IMR-90 (cell line): ENCODE data around the gene CPA4. TPM values are rescaled to one million over a fixed set of nuclear protein-coding genes. Genes with fewer than 3 reads are reported as not detected.

Experiments used
- ATAC-seq: fragments of 200-7000 bp; cut with Tn5 transposase; 2 replicates; pipeline ENCODE4 v1.9.1; 2020; ENCODE audit warnings: low read depth, mild to moderate bottlenecking, moderate library complexity
- BruUV-seq: library from RNA; stranded (reverse); fragments of 400-500 nt; replicated peaks from 2 replicates; lab custom pipeline; 2021; lab: Mats Ljungman, UMichigan
- CTCF ChIA-PET: fragments of 300-600 bp; formaldehyde crosslinking; extraction: SDS; loops from one replicate; lab custom pipeline; 2021; ENCODE audit warnings: antibody characterized with exemption; lab: Yijun Ruan, JAX
- POLR2A ChIA-PET: fragments of 300-600 bp; sonication (Branson Sonifier 250); formaldehyde crosslinking; loops from one replicate; lab custom pipeline; 2022; ENCODE audit warnings: antibody characterized with exemption; ENCODE audit not compliant: unreplicated experiment; lab: Charles Lee
- DNase-seq: peaks from one replicate; pipeline ENCODE4 v3.0.0; 2013
- H2AFZ ChIP-seq: replicated peaks from 2 replicates; pipeline ENCODE3; 2013; ENCODE audit warnings: low read length, mild to moderate bottlenecking; ENCODE audit not compliant: poor library complexity
- H2AK5ac ChIP-seq: 2 replicates; pipeline ENCODE4 v1.6.1; 2013; ENCODE audit warnings: low read depth, low read length, inconsistent platforms
- H2AK9ac ChIP-seq: replicated peaks from 2 replicates; pipeline ENCODE3; 2013; ENCODE audit warnings: mild to moderate bottlenecking, low read depth, low read length, moderate library complexity; ENCODE audit not compliant: poor library complexity
- H2BK120ac ChIP-seq: 2 replicates; pipeline ENCODE4 v1.6.1; 2013; ENCODE audit warnings: low read depth, low read length, inconsistent platforms
- H2BK15ac ChIP-seq: 3 replicates; pipeline ENCODE4 v1.6.1; 2013; ENCODE audit warnings: low read depth, low read length, inconsistent platforms
- H2BK20ac ChIP-seq: 2 replicates; pipeline ENCODE4 v1.6.1; 2013; ENCODE audit warnings: low read depth, mild to moderate bottlenecking, inconsistent platforms, low read length, moderate library complexity
- H2BK5ac ChIP-seq: 2 replicates; pipeline ENCODE4 v1.6.1; 2013; ENCODE audit warnings: mild to moderate bottlenecking, low read depth, low read length, inconsistent platforms; ENCODE audit not compliant: poor library complexity, severe bottlenecking
- H3K14ac ChIP-seq: replicated peaks from 2 replicates; pipeline ENCODE4 v1.6.1; 2013; ENCODE audit warnings: low read depth, low read length, inconsistent platforms
- H3K18ac ChIP-seq: 2 replicates; pipeline ENCODE4 v1.6.1; 2013; ENCODE audit warnings: low read depth, low read length, control low read depth
- H3K23ac ChIP-seq: 2 replicates; pipeline ENCODE4 v1.6.1; 2013; ENCODE audit warnings: low read depth, low read length, inconsistent platforms
- H3K27ac ChIP-seq: 2 replicates; pipeline ENCODE4 v1.5.1; 2013; ENCODE audit warnings: mild to moderate bottlenecking, control low read depth, low read length; ENCODE audit not compliant: insufficient read depth
- H3K27me3 ChIP-seq: 2 replicates; pipeline ENCODE4 v1.6.1; 2013; ENCODE audit warnings: low read length; ENCODE audit not compliant: control insufficient read depth, insufficient read depth
- H3K36me3 ChIP-seq: 2 replicates; pipeline ENCODE4 v1.6.1; 2013; ENCODE audit warnings: low read length, mixed read lengths; ENCODE audit not compliant: control insufficient read depth, insufficient read depth
- H3K4ac ChIP-seq: 2 replicates; pipeline ENCODE4 v1.6.1; 2013; ENCODE audit warnings: low read depth, low read length, inconsistent platforms
- H3K4me1 ChIP-seq: 2 replicates; pipeline ENCODE4 v1.6.1; 2013; ENCODE audit warnings: low read length, mixed read lengths; ENCODE audit not compliant: control insufficient read depth, insufficient read depth
- H3K4me2 ChIP-seq: 2 replicates; pipeline ENCODE4 v1.6.1; 2013; ENCODE audit warnings: low read depth, mild to moderate bottlenecking, control low read depth, low read length, moderate library complexity
- H3K4me3 ChIP-seq: 2 replicates; pipeline ENCODE4 v1.5.1; 2013; ENCODE audit warnings: low read depth, mild to moderate bottlenecking, control low read depth, low read length, moderate library complexity; ENCODE audit not compliant: insufficient read depth
- H3K56ac ChIP-seq: 2 replicates; pipeline ENCODE4 v1.6.1; 2013; ENCODE audit warnings: low read length, inconsistent platforms; ENCODE audit not compliant: insufficient read depth; ENCODE audit errors: extremely low read depth
- H3K79me1 ChIP-seq, 2 experiments: 2 replicates each; pipeline ENCODE4 v1.6.1; 2013; ENCODE audit warnings: low read length in 2 of 2, inconsistent platforms in 1 of 2, low read depth in 1 of 2
- H3K9ac ChIP-seq: 2 replicates; pipeline ENCODE4 v1.6.1; 2013; ENCODE audit warnings: low read depth, low read length, control low read depth
- H3K9me1 ChIP-seq: 2 replicates; pipeline ENCODE4 v1.6.1; 2013; ENCODE audit warnings: low read length, inconsistent platforms; ENCODE audit not compliant: insufficient read depth
- H3K9me3 ChIP-seq: 2 replicates; pipeline ENCODE4 v1.6.1; 2013; ENCODE audit warnings: low read length; ENCODE audit not compliant: control insufficient read depth, insufficient read depth
- H4K20me1 ChIP-seq: 2 replicates; pipeline ENCODE4 v1.6.1; 2013; ENCODE audit warnings: low read length, inconsistent platforms; ENCODE audit not compliant: insufficient read depth
- H4K5ac ChIP-seq: 2 replicates; pipeline ENCODE4 v1.6.1; 2013; ENCODE audit warnings: mild to moderate bottlenecking, low read depth, low read length, control low read depth
- H4K8ac ChIP-seq, 2 experiments: 2 replicates each; pipeline ENCODE4 v1.6.1; 2013; ENCODE audit warnings: low read depth in 2 of 2, low read length in 2 of 2, control low read depth in 1 of 2, inconsistent platforms in 1 of 2
- H4K91ac ChIP-seq: 2 replicates; pipeline ENCODE4 v1.6.1; 2013; ENCODE audit warnings: low read depth, low read length, inconsistent platforms; ENCODE audit not compliant: insufficient read depth
- BHLHE40 ChIP-seq: fragments of 150-350 bp; IDR thresholded peaks from 2 replicates; pipeline ENCODE4 v1.6.1; 2016; ENCODE audit warnings: mild to moderate bottlenecking, low read depth, low read length
- ELK1 ChIP-seq: fragments of 150-350 bp; IDR thresholded peaks from 2 replicates; pipeline ENCODE4 v1.6.1; 2016; ENCODE audit warnings: low read depth, mild to moderate bottlenecking, low read length, moderate library complexity, borderline replicate concordance
- MAFK ChIP-seq: IDR thresholded peaks from 2 replicates; pipeline ENCODE4 v1.6.1; 2012; ENCODE audit warnings: low read depth, low read length, improper control_type of control experiment
- NFE2L2 ChIP-seq: fragments of 150-350 bp; IDR thresholded peaks from 2 replicates; pipeline ENCODE4 v1.6.1; 2016; ENCODE audit warnings: low read depth, mild to moderate bottlenecking, low read length
- POLR2A ChIP-seq: IDR thresholded peaks from 2 replicates; pipeline ENCODE4 v1.6.1; 2012; ENCODE audit warnings: mild to moderate bottlenecking, low read depth, low read length
- RCOR1 ChIP-seq: IDR thresholded peaks from 2 replicates; pipeline ENCODE4 v1.6.1; 2012; ENCODE audit warnings: mild to moderate bottlenecking, low read length, improper control_type of control experiment; ENCODE audit not compliant: insufficient replicate concordance
- WGBS, 2 experiments: methylation state at CpG; one replicate each; pipeline versions ENCODE4 v1.1.5 to v1.1.7; 2013; ENCODE audit warnings: missing lambda C conversion rate in 2 of 2; ENCODE audit not compliant: insufficient read length in 1 of 2; ENCODE audit errors: extremely low coverage in 2 of 2; 5-methylcytosine and 5-hydroxymethylcytosine counted together
- dilution Hi-C: fragments of 300-500 bp; cut with HindIII; formaldehyde crosslinking; loops from one replicate; pipeline ENCODE4 v1.14.3; 2018; ENCODE audit warnings: low sequenced_read_pairs; ENCODE audit not compliant: unreplicated experiment
- in situ Hi-C: fragments of 300-500 bp; cut with MboI; formaldehyde crosslinking; loops from 3 replicates; pipeline ENCODE4 v1.14.3; 2019; ENCODE audit warnings: low sequenced_read_pairs, inconsistent platforms, mixed read lengths
- intact Hi-C: fragments of 100-400 bp; cut with micrococcal nuclease; formaldehyde crosslinking; loops from 2 replicates; pipeline ENCODE4 v1.10.0; 2022
- polyA plus RNA-seq, 3 experiments: library from polyadenylated mRNA; depleted of rRNA; stranded (reverse); fragments of >200 nt; gene quantifications; 2 replicates each; pipeline ENCODE4 v1.2.3, GENCODE V29; 2012; ENCODE audit warnings: low replicate concordance in 1 of 3
- total RNA-seq: library from RNA; depleted of rRNA; stranded (reverse); fragments of >200 nt; gene quantifications from 2 replicates; pipeline ENCODE4 v1.2.3, GENCODE V29; 2012
- TF ChIP-seq, protein P1 (sequence below): conservative IDR thresholded peaks from 2 replicates; pipeline ENCODE4 v1.5.1; 2012; ENCODE audit warnings: mild to moderate bottlenecking, low read depth, low read length, improper control_type of control experiment

CPA4 gene
- total and polyA plus RNA-seq, 2 of the 4 experiments (the other 2 are of a cell fraction): 316 to 365 TPM

- no peak for TF ChIP-seq ELK1
- TF ChIP-seq BHLHE40: peak; percentile 96
- TF ChIP-seq NFE2L2: no peak
Measured at GRCh38 chr7:130365511-130366441, 72.8 kb downstream of the CPA4 start (continued).

- intact Hi-C loops (no loop called here), dilution Hi-C loops (no loop called here), in situ Hi-C loops (no loop called here)
- H3K4me1 ChIP-seq: peaks cover 49% of the 10 kb centered on the region
- H3K9me1 ChIP-seq: peaks cover 51% of the 10 kb centered on the region
- peak overlapping the region; percentile 98 for H2BK120ac ChIP-seq
- H4K20me1 ChIP-seq: no peaks in the 10 kb centered on the region
- peak overlapping the region; percentile 78 for H3K27ac ChIP-seq
- peak overlapping the region; percentile 100 for H2AK5ac ChIP-seq
- no peak overlapping the region for H3K4me3 ChIP-seq
- H3K9ac ChIP-seq: no peak overlapping the region; the same call in 1 of the 2 replicates
- no peak overlapping the region for H3K4me2 ChIP-seq
- peak overlapping the region; percentile 63 for H2BK15ac ChIP-seq
- H3K36me3 ChIP-seq: no peaks in the 10 kb centered on the region
- no CpG with 5 or more reads among the region's 6 CpGs for WGBS, 2 experiments
- H4K5ac ChIP-seq: peak overlapping the region; percentile 71
- DNase-seq (peak; percentile 42), ATAC-seq (no peak)
- peak overlapping the region; percentile 86 for H3K18ac ChIP-seq
- peak overlapping the region; percentile 99 for H3K4ac ChIP-seq
- H3K9me3 ChIP-seq: no peaks in the 10 kb centered on the region
- peak overlapping the region; percentile 55 for H2AFZ ChIP-seq
- H3K79me1 ChIP-seq: peaks cover 0 to 17% of the 10 kb centered on the region in 2 experiments; a peak in 1 of 4 replicates
- ChIA-PET POLR2A (no interaction called here), CTCF (no interaction called here)
- peak overlapping the region; percentile 76 for H2AK9ac ChIP-seq
- peak overlapping the region; percentile 77 for H3K56ac ChIP-seq
- TF ChIP-seq MAFK (no peak), ELK1 (no peak), RCOR1 (no peak), POLR2A (no peak)
- TF ChIP-seq, protein P1, sequence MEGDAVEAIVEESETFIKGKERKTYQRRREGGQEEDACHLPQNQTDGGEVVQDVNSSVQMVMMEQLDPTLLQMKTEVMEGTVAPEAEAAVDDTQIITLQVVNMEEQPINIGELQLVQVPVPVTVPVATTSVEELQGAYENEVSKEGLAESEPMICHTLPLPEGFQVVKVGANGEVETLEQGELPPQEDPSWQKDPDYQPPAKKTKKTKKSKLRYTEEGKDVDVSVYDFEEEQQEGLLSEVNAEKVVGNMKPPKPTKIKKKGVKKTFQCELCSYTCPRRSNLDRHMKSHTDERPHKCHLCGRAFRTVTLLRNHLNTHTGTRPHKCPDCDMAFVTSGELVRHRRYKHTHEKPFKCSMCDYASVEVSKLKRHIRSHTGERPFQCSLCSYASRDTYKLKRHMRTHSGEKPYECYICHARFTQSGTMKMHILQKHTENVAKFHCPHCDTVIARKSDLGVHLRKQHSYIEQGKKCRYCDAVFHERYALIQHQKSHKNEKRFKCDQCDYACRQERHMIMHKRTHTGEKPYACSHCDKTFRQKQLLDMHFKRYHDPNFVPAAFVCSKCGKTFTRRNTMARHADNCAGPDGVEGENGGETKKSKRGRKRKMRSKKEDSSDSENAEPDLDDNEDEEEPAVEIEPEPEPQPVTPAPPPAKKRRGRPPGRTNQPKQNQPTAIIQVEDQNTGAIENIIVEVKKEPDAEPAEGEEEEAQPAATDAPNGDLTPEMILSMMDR: no peak
- H4K8ac ChIP-seq: peak overlapping the region; percentile 83 to 96
- peak overlapping the region; percentile 70 for H3K23ac ChIP-seq
- BruUV-seq: no TSS peak
- peak overlapping the region; percentile 96 for H2BK20ac ChIP-seq
- peak overlapping the region; percentile 89 for H3K14ac ChIP-seq
- H4K91ac ChIP-seq: peak overlapping the region; percentile 95
- H2BK5ac ChIP-seq: peak overlapping the region; percentile 96
- H3K27me3 ChIP-seq: no peaks in the 10 kb centered on the region
Measured at GRCh38 chr7:130366564-130366963, 73.6 kb downstream of the CPA4 start.
